ENCODE results near the gene CRYBA2.
A peak's percentile ranks its signal among the peaks of the same experiment; 100 is the strongest.

CRYBA2 gene, protein sequence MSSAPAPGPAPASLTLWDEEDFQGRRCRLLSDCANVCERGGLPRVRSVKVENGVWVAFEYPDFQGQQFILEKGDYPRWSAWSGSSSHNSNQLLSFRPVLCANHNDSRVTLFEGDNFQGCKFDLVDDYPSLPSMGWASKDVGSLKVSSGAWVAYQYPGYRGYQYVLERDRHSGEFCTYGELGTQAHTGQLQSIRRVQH

DNA sequence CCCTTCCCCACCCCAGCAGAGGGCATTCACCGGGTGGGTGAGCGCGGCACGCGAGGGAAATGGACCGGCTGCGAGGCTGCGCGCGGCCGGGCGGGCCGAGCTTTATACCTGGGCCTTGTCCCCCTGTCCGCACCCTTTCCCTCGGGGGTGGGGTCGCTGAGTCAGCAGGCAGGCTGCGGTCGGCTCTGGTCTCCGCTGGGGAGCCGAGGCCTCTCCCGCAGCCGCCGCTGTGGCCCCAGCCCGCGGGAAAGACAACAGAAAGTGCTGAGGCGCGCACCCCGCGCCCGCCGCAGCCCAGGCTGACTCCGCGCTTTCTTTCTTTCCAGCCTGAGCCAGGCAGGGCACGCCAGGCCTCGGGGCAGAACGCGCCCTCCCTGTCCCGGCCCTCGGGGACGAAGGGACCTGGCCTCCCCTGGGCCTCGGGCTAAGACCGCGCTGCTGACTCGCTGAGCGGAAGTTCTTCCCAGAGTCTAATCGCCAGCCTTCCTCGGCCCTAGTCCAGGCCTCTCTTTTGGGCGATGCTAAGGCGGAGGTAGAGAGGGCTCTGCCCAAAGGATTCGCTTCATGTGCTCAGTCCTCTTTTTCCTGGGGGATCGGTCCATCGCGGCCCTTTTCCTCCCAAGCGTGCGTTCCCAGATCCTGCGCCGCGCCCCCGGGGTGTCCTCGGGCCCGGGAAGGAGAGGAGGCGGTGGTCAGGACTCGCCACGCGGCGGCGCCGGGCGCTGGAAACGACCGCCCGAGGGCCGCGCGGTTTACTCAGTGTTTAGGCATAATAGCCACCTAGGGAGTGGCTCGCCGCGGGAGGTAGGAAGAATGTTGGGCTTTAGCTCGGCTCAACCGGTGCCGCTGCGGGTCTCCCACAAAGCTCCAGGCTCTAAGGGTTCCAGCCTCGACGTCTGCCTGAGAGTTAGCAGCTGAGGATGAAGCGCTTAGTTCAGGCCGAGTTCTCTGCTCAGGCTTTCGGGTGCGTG, at the start of gene CRYBA2:
Gene CRYBA2 (minus strand): TSS at position 78 of the 971 bp plus-strand sequence. CDS start 246 bp downstream, outside the sequence.
- no peak for DNase-seq (ENCODE audit: low spot score)

DNA sequence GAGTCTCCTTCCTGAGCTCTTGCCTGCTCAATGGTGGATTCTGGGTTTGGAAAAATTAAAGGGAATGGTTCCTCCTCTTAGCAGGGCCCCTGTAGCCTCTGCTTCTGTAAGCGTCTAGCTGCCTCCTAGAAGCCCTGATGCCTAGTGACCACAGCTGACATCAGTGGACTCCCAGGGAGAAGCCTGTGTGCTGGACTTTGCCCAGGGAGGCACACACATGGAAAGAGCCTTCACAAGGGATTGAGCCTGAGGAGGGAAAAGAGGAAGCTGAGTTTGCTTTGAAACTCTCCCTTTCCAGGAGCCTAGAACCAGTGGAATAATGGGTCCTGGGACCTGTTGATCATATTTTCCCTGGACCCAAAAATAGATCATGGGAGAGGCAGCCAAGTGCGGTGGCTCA, 49.5 kb upstream of the CRYBA2 start:
- DNase-seq (ENCODE audit: low spot score): no peak

DNA sequence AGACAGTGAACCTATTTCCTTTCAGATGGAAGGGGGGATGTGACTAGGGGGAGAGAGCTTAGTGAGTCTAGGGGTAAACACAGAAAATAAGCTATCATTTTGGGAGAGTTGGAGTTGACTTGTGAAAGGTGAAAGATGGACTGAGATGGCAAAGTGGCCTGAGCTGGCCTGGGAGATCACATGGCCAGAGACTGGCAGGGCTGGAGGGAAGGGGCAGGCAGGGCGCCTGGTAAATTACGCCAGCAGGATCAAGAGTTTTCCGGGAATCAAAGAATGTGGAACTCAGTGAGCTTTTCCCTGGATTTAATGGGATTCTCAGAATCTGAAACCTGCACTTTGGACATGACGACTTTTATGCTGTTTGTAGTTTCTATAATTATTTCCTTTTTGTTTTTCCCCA, 48.9 kb upstream of the CRYBA2 start:
- no peak for DNase-seq (ENCODE audit: low spot score)

DNA sequence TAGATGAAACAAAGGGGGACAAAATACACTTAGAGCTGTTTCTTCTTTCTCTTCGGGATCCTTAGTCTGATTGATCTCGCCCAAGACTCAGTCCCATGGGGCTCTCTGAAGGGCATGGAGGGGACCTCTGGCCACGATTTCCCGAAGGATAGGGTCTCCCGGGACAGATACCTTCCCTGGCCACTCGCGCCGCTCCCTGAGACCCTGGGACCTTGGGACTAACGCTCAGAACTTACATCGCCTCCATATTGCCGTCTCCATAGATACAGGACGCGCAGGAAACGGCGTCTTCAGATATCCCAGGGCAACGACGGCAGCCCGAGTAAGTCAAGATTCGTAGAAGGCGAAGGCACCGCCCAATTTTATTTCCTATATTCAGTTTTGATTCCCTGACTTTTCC, 48.0 kb upstream of the CRYBA2 start, which contains the start of gene CFAP65:
Gene CFAP65 (minus strand): TSS at position 265 of the 400 bp plus-strand sequence. CDS start 2,468 bp downstream, outside the sequence.
- DNase-seq (ENCODE audit: low spot score): peak; percentile 75

DNA sequence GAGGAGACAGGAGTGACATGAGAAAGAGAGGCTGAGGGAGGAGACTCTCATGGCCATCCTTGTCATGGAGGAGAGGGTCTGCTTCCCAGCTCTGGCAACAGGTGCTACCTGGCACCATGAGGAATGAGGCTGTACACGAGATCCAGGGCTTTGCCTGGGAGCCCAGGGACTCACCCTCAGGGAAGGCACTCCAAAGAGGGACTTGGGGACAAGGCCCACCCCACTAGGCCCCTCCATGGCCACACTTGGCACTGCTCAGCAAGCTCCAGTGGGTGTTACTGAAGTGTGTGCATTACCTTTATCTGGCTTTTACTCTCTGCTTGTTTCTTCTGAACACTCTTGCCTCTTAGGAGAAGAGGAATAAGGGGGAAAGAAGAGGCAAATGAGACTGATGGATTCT, 45.4 kb upstream of the CRYBA2 start:
- DNase-seq (ENCODE audit: low spot score): no peak

DNA sequence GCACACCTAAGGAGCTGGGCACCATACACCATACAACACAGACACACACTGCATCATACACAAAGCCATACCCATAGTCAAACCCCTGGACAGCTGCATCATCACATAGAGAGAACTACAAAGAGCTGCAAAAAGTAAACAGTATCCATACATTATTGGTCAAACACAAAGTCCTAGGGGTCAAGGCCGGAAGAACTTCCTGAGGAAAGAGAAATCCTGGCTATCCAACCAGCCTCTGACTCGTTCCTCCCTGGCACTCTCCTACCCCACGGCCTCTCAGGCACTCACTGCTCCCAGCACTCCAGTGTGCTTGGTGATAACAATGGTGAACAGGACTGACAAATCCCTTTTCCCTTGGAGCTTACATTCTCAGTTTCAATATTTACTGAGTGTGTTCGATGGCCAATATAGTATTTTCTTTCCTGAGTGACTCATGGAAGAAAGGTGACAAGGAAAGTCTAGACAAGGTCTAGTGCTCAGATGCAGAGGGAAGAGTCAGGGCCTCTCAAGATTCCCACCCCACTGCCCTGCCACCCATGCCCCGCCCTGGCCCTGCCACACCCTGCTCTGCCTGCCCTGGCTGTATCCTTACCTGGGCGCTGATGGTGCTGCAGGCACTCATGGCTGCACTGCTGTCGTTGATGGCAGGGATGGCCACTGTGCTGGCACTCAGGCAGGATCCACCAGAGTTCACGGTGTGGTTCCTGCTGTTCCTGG, 44.7 kb upstream of the CRYBA2 start:
- no peak for DNase-seq (ENCODE audit: low spot score)

DNA sequence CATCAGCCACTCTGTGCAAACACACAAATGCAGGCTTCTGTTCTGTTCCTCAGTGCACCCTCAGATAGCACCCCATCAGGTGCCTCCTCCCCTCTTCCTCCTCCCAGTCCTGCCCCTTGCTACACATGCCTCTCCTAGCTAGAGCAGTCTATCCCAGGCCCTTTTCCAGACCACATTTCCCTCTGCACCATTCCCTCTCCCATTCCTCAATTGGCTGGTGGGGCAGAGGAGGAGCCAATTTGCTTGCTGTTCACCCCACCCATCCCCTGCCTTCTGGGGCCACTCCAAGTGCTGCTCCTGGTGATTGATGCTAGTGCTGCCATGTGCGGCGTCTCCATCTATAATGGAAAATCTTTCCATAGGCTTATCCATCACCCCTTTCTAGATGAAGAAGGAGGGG, 42.7 kb upstream of the CRYBA2 start:
- no peak for DNase-seq (ENCODE audit: low spot score)

DNA sequence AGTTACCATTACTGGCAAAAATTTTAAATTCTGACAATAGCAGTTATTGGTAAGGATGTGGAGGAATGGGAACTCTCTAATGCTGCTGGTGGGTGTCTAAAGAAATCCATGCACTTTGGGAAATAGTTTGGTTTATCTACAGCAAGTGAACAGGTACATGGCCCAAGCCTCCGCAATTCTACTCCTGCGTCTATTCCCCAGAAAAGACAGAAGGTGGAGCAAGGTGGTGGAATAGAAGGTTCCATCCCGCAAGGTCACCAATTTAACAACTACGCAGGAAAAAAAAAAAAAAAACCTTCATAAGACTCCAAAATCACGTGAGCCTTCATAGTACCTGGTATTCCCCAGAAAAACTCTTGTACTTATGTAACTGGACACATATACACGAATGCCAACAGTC, 41.6 kb upstream of the CRYBA2 start:
- no peak for DNase-seq (ENCODE audit: low spot score)

DNA sequence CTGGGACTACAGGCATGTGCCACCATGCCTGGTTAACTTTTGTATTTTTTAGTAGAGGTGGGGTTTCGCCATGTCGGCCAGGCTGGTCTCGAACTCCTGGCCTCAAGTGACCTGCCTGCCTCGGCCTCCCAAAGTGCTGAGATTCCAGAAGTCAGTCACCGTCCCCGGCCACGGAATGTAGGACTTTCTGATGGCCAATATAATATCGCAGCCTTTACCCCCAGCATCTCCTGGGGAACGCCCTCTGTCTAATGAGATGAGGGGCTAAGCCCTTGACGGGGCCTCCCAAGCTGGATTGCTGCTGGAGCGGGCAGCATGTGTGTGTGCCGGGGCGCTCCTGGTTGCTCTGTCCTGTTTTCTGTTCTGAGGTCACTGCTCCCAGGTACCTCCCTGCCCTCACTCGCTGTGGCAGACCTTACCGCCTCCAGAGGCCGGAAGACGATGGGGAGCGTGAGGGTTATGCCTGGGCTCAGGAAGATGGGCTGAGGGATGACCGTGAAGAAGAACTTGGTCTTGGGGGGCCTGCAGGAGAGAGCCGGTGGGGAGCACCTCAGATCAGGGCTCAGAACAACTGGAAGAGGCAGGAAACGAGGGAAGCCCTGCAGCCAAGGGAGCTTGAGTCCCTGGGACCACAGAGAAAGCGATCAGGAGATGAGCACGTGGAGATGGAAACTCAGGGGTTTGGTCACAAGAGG, 39.0 kb upstream of the CRYBA2 start:
- DNase-seq (ENCODE audit: low spot score): no peak

DNA sequence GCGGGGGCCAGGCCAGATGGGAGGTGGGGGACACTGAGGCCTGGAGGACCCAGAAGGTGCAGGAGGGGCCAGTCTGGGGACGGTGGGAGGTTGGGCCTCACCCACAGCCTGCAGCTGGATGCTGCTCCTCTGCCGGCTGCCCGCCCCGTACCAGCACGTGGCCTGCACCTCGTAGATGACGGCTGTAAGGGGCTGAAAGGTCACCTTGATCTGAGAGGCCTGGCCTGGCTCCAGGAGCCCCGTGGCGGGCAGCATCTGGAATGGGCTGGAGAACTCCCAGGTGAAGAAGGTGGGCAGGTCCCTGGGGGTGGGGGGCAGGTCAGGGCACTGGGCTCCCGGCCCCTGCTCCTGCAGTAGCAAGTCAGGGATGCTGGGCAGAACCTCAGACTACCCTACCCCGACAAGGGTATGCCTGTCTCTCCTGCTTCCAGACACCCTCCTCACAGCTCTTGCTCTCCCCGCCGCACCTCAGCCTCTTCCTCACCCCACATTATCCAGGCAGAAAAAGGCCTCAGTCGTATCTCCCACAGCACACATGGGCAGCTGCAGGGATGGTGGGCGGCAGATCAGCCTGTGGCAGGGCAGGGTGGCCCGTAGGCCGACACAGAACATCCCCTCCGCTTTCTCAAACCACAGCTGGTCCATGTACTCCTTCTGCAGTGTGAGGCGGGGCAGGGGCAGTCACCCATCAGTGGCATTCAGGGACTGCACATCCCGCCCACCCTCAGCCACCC, 38.0 kb upstream of the CRYBA2 start:
- no peak for DNase-seq (ENCODE audit: low spot score)

DNA sequence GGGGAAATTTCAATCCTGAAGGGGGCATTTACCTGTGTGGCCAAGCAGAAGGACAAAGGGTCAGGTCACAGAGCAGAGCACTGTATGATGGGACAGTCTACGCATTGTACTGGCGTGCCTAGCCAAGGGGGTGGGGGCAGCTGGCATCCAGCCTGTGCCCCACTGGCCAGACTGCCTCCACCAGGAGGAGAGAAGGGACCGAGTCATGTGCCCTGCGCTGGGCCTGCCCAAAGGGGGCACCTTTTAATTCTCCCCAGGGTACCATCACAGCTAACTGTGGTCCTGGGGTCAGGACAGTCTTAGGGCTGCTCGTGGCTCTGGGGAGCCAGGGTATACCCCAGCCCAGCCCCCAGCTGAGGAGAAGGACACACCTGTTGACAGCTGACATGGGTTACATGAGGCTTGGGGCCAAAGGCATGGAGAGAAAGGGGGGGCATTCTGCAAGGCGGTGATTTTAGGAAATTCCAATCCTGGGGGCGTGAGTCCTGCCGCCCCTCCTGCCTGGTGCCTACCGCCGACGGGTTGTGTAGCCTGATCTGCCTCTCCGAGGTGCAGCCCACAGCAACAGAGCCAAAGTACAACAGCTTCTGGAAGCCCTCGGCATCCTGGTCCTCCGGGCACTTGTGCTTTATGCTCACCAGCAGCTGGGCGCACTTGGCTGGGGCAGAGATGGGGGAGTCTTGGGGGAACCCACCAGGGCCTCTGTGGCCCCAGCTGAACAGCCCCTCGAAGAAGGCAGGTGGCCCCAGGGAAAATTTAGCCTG, 37.1 kb upstream of the CRYBA2 start:
- no peak for DNase-seq (ENCODE audit: low spot score)

DNA sequence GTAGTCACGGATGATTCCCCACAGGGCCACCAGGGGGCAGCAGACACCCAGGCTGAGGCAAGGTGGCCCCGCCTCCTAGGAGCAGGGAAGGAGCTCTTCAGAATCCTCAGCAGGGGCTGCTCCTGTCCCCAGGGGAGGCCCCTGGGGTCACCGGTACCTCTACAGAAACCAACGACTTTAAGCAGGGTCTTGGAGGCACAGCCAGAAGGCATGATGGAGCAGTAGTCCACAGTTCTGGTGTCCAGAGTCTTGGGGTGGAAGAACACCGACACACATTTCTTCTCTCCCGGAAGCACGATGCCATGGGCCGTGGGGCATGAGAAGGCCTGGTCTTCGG, 36.6 kb upstream of the CRYBA2 start:
- DNase-seq (ENCODE audit: low spot score): peak; percentile 89

DNA sequence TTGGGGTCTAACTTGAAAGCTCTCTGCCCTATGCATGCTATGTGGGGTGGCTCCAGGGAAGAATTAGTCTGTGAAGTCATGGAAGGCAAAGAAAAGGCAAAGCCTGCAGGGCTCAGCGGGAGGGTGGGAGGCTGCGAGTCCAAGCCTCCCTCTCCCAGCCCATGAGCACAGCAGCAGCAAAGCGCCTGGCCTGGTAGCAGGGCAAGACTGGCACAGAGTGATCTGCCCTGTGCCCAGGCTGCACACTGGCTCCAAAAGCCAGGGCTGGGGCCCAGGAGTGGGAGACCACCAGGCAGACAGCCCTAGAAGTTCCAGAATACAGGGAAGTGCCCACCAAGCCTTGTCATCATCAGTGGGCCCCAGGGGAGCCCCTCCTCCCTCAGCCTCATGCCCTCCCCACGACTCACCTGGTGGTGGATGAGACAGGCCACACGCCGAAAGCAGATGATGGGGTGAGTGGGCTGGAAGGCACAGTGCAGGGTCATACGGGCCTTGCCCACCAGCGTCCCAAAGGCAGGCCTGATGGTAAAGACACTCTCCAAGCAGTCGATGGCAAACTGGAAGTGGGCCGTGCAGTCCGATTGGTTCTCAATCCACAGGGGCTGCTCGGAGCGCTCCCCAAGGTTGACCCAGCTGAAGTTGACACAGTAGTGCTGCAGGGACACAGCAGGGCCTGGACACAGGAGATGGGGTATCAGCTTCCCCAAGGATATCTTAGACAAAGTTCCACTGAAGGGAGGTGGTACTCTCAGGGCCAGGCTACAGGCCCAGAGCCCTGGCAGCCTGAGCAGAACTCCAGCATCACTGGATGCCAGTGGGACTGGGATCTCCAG, 36.0 kb upstream of the CRYBA2 start:
- DNase-seq (ENCODE audit: low spot score): no peak

DNA sequence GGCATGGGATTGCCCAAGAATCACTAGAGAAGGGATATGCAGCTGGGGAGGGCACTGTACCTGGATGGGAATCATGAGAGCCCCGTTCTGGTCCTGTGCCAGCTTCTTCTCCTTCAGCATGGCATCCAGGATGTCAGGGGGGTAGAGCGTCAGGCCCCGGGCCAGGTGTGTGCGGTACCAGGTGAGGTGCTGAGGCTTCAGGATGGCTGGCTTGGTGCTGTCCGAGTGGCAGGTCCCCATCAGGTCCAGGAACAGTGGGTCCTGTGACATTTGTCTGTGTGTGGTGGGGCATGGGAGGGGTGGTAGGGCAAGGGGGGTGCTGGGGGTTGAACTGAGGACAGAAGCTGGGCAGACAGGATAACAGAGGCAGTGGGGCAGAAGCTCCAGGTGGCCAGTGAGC, 34.9 kb upstream of the CRYBA2 start:
- DNase-seq (ENCODE audit: low spot score): no peak

DNA sequence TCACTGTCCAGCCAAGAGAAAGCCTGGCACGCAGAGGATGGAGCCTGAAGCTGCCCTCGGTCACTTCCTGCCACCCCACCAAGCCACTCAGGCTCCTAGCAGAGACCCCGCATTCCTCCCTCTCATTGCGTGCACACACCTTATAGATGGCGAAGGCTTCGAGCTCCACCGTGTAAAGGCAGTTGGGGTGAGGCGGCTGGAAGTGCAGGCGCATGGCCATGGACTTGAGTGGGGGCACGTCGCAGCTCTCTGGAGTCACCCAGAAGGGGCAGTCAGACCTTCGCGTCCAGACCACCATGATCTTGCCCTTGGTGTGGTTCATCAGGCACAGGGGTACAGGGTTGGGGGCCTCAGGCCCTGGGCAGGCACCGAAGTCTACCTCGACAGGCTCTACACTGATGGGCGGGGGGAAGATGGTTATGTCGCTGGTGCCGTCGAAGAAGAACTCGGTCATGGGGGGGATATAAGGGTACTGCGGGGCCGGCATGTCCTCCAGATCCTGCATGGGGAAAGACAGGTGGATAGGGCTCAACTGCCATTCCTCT, 34.4 kb upstream of the CRYBA2 start:
- no peak for DNase-seq (ENCODE audit: low spot score)

DNA sequence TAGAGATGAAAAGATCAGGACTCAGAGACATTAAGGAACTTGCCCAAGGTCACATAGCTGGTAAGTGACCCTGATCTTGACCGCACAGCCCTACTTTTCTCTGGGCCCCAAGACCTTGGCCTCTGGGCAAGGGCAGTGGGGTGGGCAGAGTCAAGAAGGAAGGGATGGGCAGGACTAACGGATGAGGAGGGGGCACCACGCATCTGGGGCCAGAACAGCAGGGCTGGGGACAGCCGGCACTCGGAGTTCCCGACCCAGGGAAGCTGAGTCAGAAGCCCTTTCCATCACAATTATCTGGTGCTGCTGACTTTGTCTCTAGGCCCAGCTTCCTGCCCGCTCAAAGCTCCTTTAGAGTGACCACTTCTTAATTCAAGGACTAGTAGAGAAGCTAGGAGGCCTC, 33.7 kb upstream of the CRYBA2 start:
- no peak for DNase-seq (ENCODE audit: low spot score)

DNA sequence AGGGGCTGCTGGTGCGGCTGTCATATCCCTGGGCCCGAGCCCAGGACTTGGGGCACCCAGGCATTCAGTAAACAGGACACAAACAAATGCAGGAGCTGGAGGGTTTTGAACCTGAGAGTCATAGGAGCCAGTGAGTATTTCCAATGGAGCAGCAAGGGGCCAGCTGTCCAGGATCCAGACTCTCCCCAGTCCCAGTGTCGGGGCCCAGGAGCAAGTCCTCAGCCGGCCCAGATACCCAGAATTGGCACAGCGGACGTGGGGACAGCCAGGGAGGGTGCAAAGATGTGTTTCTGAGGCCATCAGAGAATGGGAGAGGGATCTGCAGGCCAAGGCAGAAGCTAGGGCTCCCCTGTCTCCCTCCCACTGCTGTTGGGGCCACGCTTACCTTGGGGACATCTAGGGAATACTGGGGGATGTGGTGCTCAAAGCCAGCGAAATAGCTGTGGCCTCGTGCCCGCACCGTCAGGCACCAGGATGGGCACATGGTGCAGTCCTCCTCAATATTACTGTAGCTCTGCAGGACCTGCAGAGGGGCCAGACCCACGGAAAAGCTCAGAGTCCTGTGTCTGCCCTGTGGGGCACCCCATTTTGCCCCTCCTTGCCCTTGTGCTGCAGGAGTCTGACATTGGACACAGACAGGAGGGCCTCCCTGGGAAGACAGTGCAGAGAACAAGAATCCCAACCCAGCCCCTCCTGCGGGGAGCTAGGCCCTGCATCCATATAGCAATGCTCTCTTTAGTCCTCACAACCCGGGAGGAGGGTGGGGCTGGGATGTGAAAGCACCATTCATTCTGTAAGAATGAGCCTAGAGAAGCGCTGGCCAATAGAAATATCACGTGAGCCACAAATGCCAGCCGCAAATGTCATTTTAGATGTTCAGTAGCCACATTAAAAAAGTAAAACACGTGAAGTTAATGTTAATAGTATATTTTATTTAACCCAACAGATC, 32.7 kb upstream of the CRYBA2 start:
- peak; percentile 91 for DNase-seq (ENCODE audit: low spot score)

DNA sequence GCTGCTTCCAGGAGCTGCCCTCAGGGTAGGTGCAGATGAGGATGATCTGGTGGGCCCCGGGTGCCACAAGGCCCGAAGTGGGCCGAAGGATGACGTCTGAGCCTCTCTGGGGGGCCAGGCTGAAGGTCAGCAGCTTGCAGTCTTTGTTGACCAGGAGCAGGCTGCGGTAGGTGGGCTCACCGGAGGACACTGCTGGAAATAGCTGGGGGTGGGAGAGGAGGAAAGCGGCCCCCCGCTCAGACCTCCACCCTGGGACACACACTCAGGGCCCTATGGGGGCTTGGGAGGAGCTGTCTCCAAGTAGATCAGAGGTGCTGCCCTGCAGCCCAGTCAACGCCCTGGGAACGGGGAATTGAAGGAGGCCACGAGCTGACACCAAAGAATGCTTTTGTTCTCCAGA, 30.8 kb upstream of the CRYBA2 start:
- no peak for DNase-seq (ENCODE audit: low spot score)
